Erythroblast (primary cell): ENCODE measurements around the gene PKP4.

Source experiments
- DNase-seq, 2 experiments: peaks; one replicate each; lab custom pipeline; 2025; lab: John Stamatoyannopoulos, UW
- GATA1 ChIP-seq: IDR thresholded peaks from 2 replicates; pipeline ENCODE4 v1.6.1; 2011; ENCODE audit warnings: low read depth, mild to moderate bottlenecking, control low read depth, low read length, moderate library complexity
- POLR2A ChIP-seq: IDR thresholded peaks from 2 replicates; pipeline ENCODE4 v1.6.1; 2011; ENCODE audit warnings: mild to moderate bottlenecking, low read length

Gene PKP4

GRCh38 chr2:158722266-158723105 is 265.7 kb downstream of the PKP4 start:
- TF ChIP-seq GATA1: no peak
- no peak for TF ChIP-seq POLR2A
- DNase-seq: no peak

- TF ChIP-seq POLR2A (no peak), GATA1 (no peak)
- DNase-seq: no peak
These were observed 266.6 kb downstream of the PKP4 start for GRCh38 chr2:158723181-158723838.

- peak; percentile 13 to 15 for DNase-seq
- TF ChIP-seq GATA1 (no peak), POLR2A (no peak)
These were observed 267.4 kb downstream of the PKP4 start for GRCh38 chr2:158723921-158724802.

GRCh38 chr2:158724803-158725381 is 268.1 kb downstream of the PKP4 start:
- TF ChIP-seq GATA1 (no peak), POLR2A (no peak)
- DNase-seq: no peak

- TF ChIP-seq POLR2A (no peak), GATA1 (no peak)
- no peak for DNase-seq
These were observed 268.7 kb downstream of the PKP4 start for GRCh38 chr2:158725441-158725891.

- TF ChIP-seq GATA1 (no peak), POLR2A (no peak)
- no peak for DNase-seq
These were observed 270.3 kb downstream of the PKP4 start for GRCh38 chr2:158726911-158727592.

- DNase-seq: no peak
- TF ChIP-seq GATA1 (no peak), POLR2A (no peak)
These were observed 271.7 kb downstream of the PKP4 start for GRCh38 chr2:158728422-158728821.

GRCh38 chr2:158729451-158729850 is 272.7 kb downstream of the PKP4 start:
- no peak for TF ChIP-seq POLR2A
- no peak for TF ChIP-seq GATA1
- DNase-seq: no peak

- DNase-seq: no peak
These were observed 273.3 kb downstream of the PKP4 start for GRCh38 chr2:158729873-158730620.

GRCh38 chr2:158730621-158731140 is 273.9 kb downstream of the PKP4 start:
- DNase-seq: no peak
- TF ChIP-seq GATA1 (no peak), POLR2A (no peak)

More at GRCh38 chr2:158729873-158730620, 273.3 kb downstream of the PKP4 start:
- TF ChIP-seq POLR2A (no peak), GATA1 (no peak)

GRCh38 chr2:158731386-158731785 is 274.6 kb downstream of the PKP4 start:
- no peak for DNase-seq
- TF ChIP-seq POLR2A: no peak
- TF ChIP-seq GATA1: no peak
